Measurements from ENCODE around the gene TRDMT1.

- TF ChIP-seq CTCF (conservative IDR thresholded peaks at IDR 0.05 in 1 of 2, IDR thresholded peaks at IDR 0.05 in 1 of 2; ENCODE audit: low read depth in 1 of 2, low read length in 2 of 2) (no peak), EZH2 (IDR thresholded peaks at IDR 0.05; ENCODE audit: low read length, missing control alignments) (no peak)
Observed at GRCh38 chr10:17240096-17240495, 38.6 kb upstream of the TRDMT1 start.
